K562 (cell line): ENCODE data around the gene TIMM50. TPM values are rescaled to one million over a fixed set of nuclear protein-coding genes. Genes with fewer than 3 reads are reported as not detected.

Experiments
- ATAC-seq: fragments of 200-7000 bp; cut with Tn5 transposase; 3 replicates; pipeline ENCODE4 v1.9.1; 2020; ENCODE audit warnings: moderate library complexity
- BruUV-seq: library from RNA; stranded (reverse); fragments of 400-500 nt; replicated peaks from 2 replicates; lab custom pipeline; 2021; lab: Mats Ljungman, UMichigan
- CTCF ChIA-PET: fragments of 300-600 bp; formaldehyde crosslinking; extraction: SDS; loops from one replicate; lab custom pipeline; 2021; ENCODE audit warnings: low intra/inter-chr PET ratio; lab: Yijun Ruan, JAX
- POLR2A ChIA-PET: fragments of 300-600, 350-650 bp; sonication (Branson Sonifier 250); formaldehyde crosslinking; extraction: SDS; loops from one replicate; lab custom pipeline; 2021; ENCODE audit warnings: antibody characterized with exemption, inconsistent platforms; lab: Yijun Ruan, JAX
- DNase-seq, 4 experiments: peaks; one replicate each; pipeline versions ENCODE4 v3.0.0 to v3.0.0-alpha.2; 2011 to 2018; ENCODE audit warnings: low spot score in 3 of 4, mixed read lengths in 3 of 4; ENCODE audit errors: extremely low read depth in 1 of 4
- FAIRE-seq: peaks from 2 replicates; lab custom pipeline; 2011; peaks lifted over from hg19 to GRCh38; lab: Jason Lieb, UNC
- H2AFZ ChIP-seq: 2 replicates; pipeline ENCODE4 v1.6.0; 2011; ENCODE audit warnings: low read depth, low read length, control low read depth, inconsistent platforms
- H3K27ac ChIP-seq: fragments of 200-600 bp; 3 replicates; pipeline ENCODE4 v1.8.0; 2011; ENCODE audit warnings: low read depth, mild to moderate bottlenecking, control low read depth, inconsistent platforms, low read length, moderate library complexity, mixed read lengths; ENCODE audit errors: extremely low read depth
- H3K27me3 ChIP-seq, 2 experiments: fragments of 300-600 bp in 1 of 2; 2 replicates in 1 of 2; 3 replicates in 1 of 2; pipeline versions ENCODE4 v1.6.0 to v1.8.0; 2011; ENCODE audit warnings: inconsistent platforms in 2 of 2, low read length in 2 of 2, mild to moderate bottlenecking in 1 of 2, mixed read lengths in 1 of 2, moderate library complexity in 1 of 2; ENCODE audit not compliant: control insufficient read depth in 2 of 2, insufficient read depth in 2 of 2
- H3K36me3 ChIP-seq: fragments of 300-600 bp; 3 replicates; pipeline ENCODE4 v1.8.0; 2011; ENCODE audit warnings: mild to moderate bottlenecking, low read length, inconsistent platforms; ENCODE audit not compliant: control insufficient read depth, insufficient read depth
- H3K4me1 ChIP-seq, 2 experiments: fragments of 200-600 bp in 1 of 2; replicated peaks in 1 of 2; 2 replicates in 1 of 2; 3 replicates in 1 of 2; pipeline versions ENCODE4 v1.5.1 to v1.8.0; 2011; ENCODE audit warnings: inconsistent platforms in 2 of 2, low read length in 2 of 2, mild to moderate bottlenecking in 1 of 2, mixed read lengths in 1 of 2, moderate library complexity in 1 of 2; ENCODE audit not compliant: control insufficient read depth in 2 of 2, insufficient read depth in 2 of 2
- H3K4me2 ChIP-seq: 2 replicates; pipeline ENCODE4 v1.6.1; 2011; ENCODE audit warnings: low read length, control low read depth, inconsistent platforms, mixed read lengths; ENCODE audit not compliant: insufficient read depth
- H3K4me3 ChIP-seq: fragments of 200-600 bp; sonication (generic), shearing (Covaris generic); 2 replicates; pipeline ENCODE4 v1.5.1; 2016; ENCODE audit warnings: control low read depth, inconsistent platforms
- H3K79me2 ChIP-seq: fragments of 200-600 bp; 3 replicates; pipeline ENCODE4 v1.8.0; 2011; ENCODE audit warnings: low read length, inconsistent platforms; ENCODE audit not compliant: control insufficient read depth, insufficient read depth
- H3K9ac ChIP-seq, 2 experiments: 2 replicates each; pipeline versions ENCODE4 v1.6.0 to v1.6.1; 2011; ENCODE audit warnings: low read depth in 2 of 2, low read length in 2 of 2, control low read depth in 1 of 2, inconsistent platforms in 1 of 2, mild to moderate bottlenecking in 1 of 2, mixed read lengths in 1 of 2; ENCODE audit not compliant: insufficient read depth in 1 of 2
- H3K9me1 ChIP-seq: one replicate; pipeline ENCODE4 v1.6.0; 2011; ENCODE audit warnings: inconsistent platforms, mild to moderate bottlenecking, low read length, moderate library complexity; ENCODE audit not compliant: control insufficient read depth, insufficient read depth
- H3K9me3 ChIP-seq: replicated peaks from 2 replicates; pipeline ENCODE4 v1.5.1; 2011; ENCODE audit warnings: low read depth, low read length, inconsistent platforms; ENCODE audit not compliant: control insufficient read depth, insufficient read depth
- H4K20me1 ChIP-seq: replicated peaks from 2 replicates; pipeline ENCODE4 v1.6.1; 2011; ENCODE audit warnings: low read length, inconsistent platforms, mixed read lengths; ENCODE audit not compliant: control insufficient read depth, insufficient read depth
- BMI1 ChIP-seq: fragments of 150-350 bp; IDR thresholded peaks from 2 replicates; pipeline ENCODE4 v1.6.1; 2014; ENCODE audit warnings: low read length
- BRD4 ChIP-seq: fragments of 200-600 bp; sonication (generic); IDR thresholded peaks from 2 replicates; pipeline ENCODE4 v1.6.1; 2017; ENCODE audit warnings: inconsistent platforms
- CHD1 ChIP-seq: fragments of 200-600 bp; sonication (generic); IDR thresholded peaks from one replicate; pipeline ENCODE4 v1.6.1; 2012; ENCODE audit warnings: mild to moderate bottlenecking, moderate library complexity, low read length, inconsistent platforms
- COPS2 ChIP-seq: fragments of 450-650 bp; conservative IDR thresholded peaks from 2 replicates; pipeline ENCODE4 v1.6.1; 2016; ENCODE audit warnings: mild to moderate bottlenecking, moderate library complexity
- DNMT1 ChIP-seq: fragments of 450-650 bp; IDR thresholded peaks from 2 replicates; pipeline ENCODE4 v1.6.1; 2016; ENCODE audit warnings: antibody characterized with exemption, mild to moderate bottlenecking
- FOXM1 ChIP-seq, 2 experiments: fragments of 450-650 bp in 1 of 2; sonication (generic) in 1 of 2; formaldehyde crosslinking in 1 of 2; IDR thresholded peaks; 2 replicates each; pipeline versions ENCODE4 v1.6.1 to v1.9.0; 2017 to 2022; ENCODE audit warnings: low read depth in 2 of 2, mild to moderate bottlenecking in 2 of 2, missing genetic modification reagents in 1 of 2, moderate library complexity in 1 of 2
- KAT8 ChIP-seq: fragments of 450-650 bp; IDR thresholded peaks from 2 replicates; pipeline ENCODE4 v1.6.1; 2016; ENCODE audit warnings: low read depth, mild to moderate bottlenecking
- MED1 ChIP-seq: sonication (generic); formaldehyde crosslinking; IDR thresholded peaks from 2 replicates; pipeline ENCODE4 v1.8.1; 2023; ENCODE audit warnings: missing genetic modification reagents, borderline replicate concordance
- NFXL1 ChIP-seq: fragments of 450-650 bp; formaldehyde crosslinking; IDR thresholded peaks from 2 replicates; pipeline ENCODE4 v1.4.0; 2021; ENCODE audit warnings: mild to moderate bottlenecking
- NFYB ChIP-seq: IDR thresholded peaks from 2 replicates; pipeline ENCODE4 v1.6.1; 2011; ENCODE audit warnings: mild to moderate bottlenecking, moderate library complexity; ENCODE audit not compliant: insufficient read length; ENCODE audit errors: extremely low read depth
- NR2F6 ChIP-seq: fragments of 450-650 bp; formaldehyde crosslinking; IDR thresholded peaks from 2 replicates; pipeline ENCODE4 v1.4.0; 2020; ENCODE audit warnings: mild to moderate bottlenecking
- PHF8 ChIP-seq: fragments of 200-600 bp; sonication (generic); IDR thresholded peaks from 2 replicates; pipeline ENCODE4 v1.6.1; 2012; ENCODE audit warnings: mixed run types, mild to moderate bottlenecking, inconsistent platforms, low read length, moderate library complexity, borderline replicate concordance
- PTRF ChIP-seq: fragments of 450-650 bp; IDR thresholded peaks from 2 replicates; pipeline ENCODE4 v1.6.1; 2016; ENCODE audit warnings: mild to moderate bottlenecking, missing genetic modification characterization, missing compliant biosample characterization
- RCOR1 ChIP-seq, 2 experiments: IDR thresholded peaks; 2 replicates each; pipeline ENCODE4 v1.6.1; 2012; ENCODE audit warnings: low read depth in 2 of 2, low read length in 2 of 2, borderline replicate concordance in 1 of 2, improper control_type of control experiment in 1 of 2
- SAFB2 ChIP-seq: fragments of 200-400 bp; formaldehyde crosslinking; IDR thresholded peaks from 2 replicates; pipeline ENCODE4 v1.6.1; 2018; ENCODE audit warnings: borderline replicate concordance, low read length, low read depth, moderate library complexity; ENCODE audit not compliant: severe bottlenecking
- SIRT6 ChIP-seq: IDR thresholded peaks from one replicate; pipeline ENCODE4 v1.6.1; 2012; ENCODE audit warnings: low read depth, mild to moderate bottlenecking, control low read depth, inconsistent platforms, low read length, moderate library complexity
- SPI1 ChIP-seq: IDR thresholded peaks from 2 replicates; pipeline ENCODE4 v1.6.1; 2011; ENCODE audit warnings: low read depth, low read length, control low read depth, borderline replicate concordance
- TEAD1 ChIP-seq, 2 experiments: fragments of 450-650 bp in 1 of 2; sonication (generic) in 1 of 2; formaldehyde crosslinking; IDR thresholded peaks; 2 replicates each; pipeline versions ENCODE4 v1.4.0 to v1.8.0; 2020 to 2022; ENCODE audit warnings: mild to moderate bottlenecking in 2 of 2, missing genetic modification reagents in 1 of 2
- ZNF507 ChIP-seq: conservative IDR thresholded peaks from 2 replicates; pipeline ENCODE4 v1.6.1; 2017; ENCODE audit warnings: missing genetic modification characterization, missing compliant biosample characterization
- WGBS: fragments of 100-300 bp; shearing (Covaris generic); methylation state at CpG from one replicate; pipeline ENCODE4 v1.1.6; 2016; ENCODE audit warnings: low coverage, mixed read lengths; ENCODE audit not compliant: insufficient coverage; ENCODE audit errors: missing lambda C conversion rate; 5-methylcytosine and 5-hydroxymethylcytosine counted together
- in situ Hi-C: fragments of 300-500 bp; cut with MboI; formaldehyde crosslinking; loops from 4 replicates; pipeline ENCODE4 v1.15.0; 2018; ENCODE audit warnings: inconsistent platforms, mixed read lengths
- intact Hi-C: fragments of 100-400 bp; cut with micrococcal nuclease; formaldehyde crosslinking; loops from 2 replicates; pipeline ENCODE4 v1.14.2; 2022
- polyA plus RNA-seq, 8 experiments: library from polyadenylated mRNA; depleted of rRNA in 4 of 8; stranded (reverse) in 5 of 8; unstranded in 3 of 8; fragments of >200 nt; fragmentation: Nextera tagmentation in 2 of 8; fragmentation: Illumina TruSeq in 1 of 8; extraction: Ambion mirVana in 2 of 8; extraction: Trizol in 1 of 8; gene quantifications; 2 replicates each; pipeline versions ENCODE4 v1.2.1 to v1.2.3, GENCODE V29; 2011 to 2014; ENCODE audit warnings: inconsistent platforms in 1 of 8, missing spikeins in 1 of 8
- total RNA-seq, 7 experiments: library from RNA; depleted of rRNA in 6 of 7; stranded (reverse); fragments of >200 nt in 6 of 7; fragmentation: Illumina TruSeq in 2 of 7; extraction: Trizol in 2 of 7; gene quantifications; 2 replicates each; pipeline versions ENCODE4 v1.2.1 to v1.2.3, GENCODE V29; 2011 to 2021; ENCODE audit warnings: low replicate concordance in 1 of 7
- TF ChIP-seq, protein P1 (sequence below): sonication (generic); formaldehyde crosslinking; IDR thresholded peaks from 2 replicates; pipeline ENCODE4 v1.8.1; 2023; ENCODE audit warnings: mild to moderate bottlenecking, missing genetic modification reagents

Gene TIMM50
- total and polyA plus RNA-seq, 9 of the 15 experiments (the other 6 are each of a cell fraction or from before 2014, with no cell fraction given) = 28.3 to 221 (median 170) TPM

DNA sequence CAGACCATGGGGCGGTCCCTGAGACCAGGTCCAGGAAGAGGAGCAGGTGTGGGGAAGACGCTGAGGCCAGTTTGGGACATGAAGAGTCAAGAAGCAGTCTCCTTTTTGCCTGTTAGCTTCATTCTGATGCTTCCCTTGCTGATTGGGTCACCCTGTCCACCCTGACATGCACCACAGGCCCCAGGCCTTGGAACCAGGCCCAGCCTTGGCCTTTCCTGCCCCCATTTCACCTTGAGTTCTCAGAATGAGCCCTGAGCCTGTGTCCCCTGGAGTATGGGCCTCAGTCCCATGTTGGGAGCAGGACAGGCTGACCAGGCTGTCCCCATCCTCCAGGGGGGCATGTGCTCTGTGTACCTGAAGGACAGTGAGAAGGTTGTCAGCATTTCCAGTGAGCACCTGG, 4.9 kb upstream of the TIMM50 start:
- Histone ChIP-seq H3K27me3 (no peaks in the 10 kb centered on the region), H4K20me1 (no peaks in the 10 kb centered on the region; the same call in 1 of the 2 replicates), H3K4me2 (no peak overlapping the region), H3K4me1 (peaks cover 14 to 16% of the 10 kb centered on the region in 2 experiments; a peak in 4 of 5 replicates), H3K79me2 (peaks cover 1% of the 10 kb centered on the region), H3K27ac (no peak overlapping the region), H2AFZ (no peak overlapping the region), H3K9ac (peak overlapping the region in 1 of 2 experiments; percentile 24; a peak in 1 of 4 replicates), H3K4me3 (no peak overlapping the region), H3K9me1 (no peaks in the 10 kb centered on the region), H3K9me3 (no peaks in the 10 kb centered on the region), H3K36me3 (peaks cover 61% of the 10 kb centered on the region)
- intact Hi-C loops (loop anchor here (2.0 kb wide), 1 partner anchor 57 kb away; the partner anchor contains the start of gene EID2B), in situ Hi-C loops (no loop called here)
- CTCF ChIA-PET = no interaction called here
- TF ChIP-seq TEAD1 (CRISPR knock-in tag; IDR thresholded peaks at IDR 0.05) (no peak), BMI1 (no peak), SAFB2 (no peak), FOXM1 (IDR thresholded peaks at IDR 0.05; ENCODE audit: low read depth) (no peak), FOXM1 (CRISPR knock-in tag; IDR thresholded peaks at IDR 0.05; ENCODE audit: low read depth) (no peak), DNMT1 (no peak), PTRF (tag) (no peak), SIRT6 (no peak), KAT8 (no peak), BRD4 (no peak), ZNF507 (tag) (no peak), NR2F6 (CRISPR knock-in tag) (no peak), PHF8 (no peak), MED1 (CRISPR knock-in tag) (no peak), CHD1 (no peak), NFXL1 (CRISPR knock-in tag) (no peak), NFYB (no peak), RCOR1 (IDR thresholded peaks at IDR 0.05; ENCODE audit: borderline replicate concordance in 1 of 2, low read depth in 2 of 2, low read length in 2 of 2) (no peak), SPI1 (no peak), COPS2 (no peak)
- TF ChIP-seq, protein P1, sequence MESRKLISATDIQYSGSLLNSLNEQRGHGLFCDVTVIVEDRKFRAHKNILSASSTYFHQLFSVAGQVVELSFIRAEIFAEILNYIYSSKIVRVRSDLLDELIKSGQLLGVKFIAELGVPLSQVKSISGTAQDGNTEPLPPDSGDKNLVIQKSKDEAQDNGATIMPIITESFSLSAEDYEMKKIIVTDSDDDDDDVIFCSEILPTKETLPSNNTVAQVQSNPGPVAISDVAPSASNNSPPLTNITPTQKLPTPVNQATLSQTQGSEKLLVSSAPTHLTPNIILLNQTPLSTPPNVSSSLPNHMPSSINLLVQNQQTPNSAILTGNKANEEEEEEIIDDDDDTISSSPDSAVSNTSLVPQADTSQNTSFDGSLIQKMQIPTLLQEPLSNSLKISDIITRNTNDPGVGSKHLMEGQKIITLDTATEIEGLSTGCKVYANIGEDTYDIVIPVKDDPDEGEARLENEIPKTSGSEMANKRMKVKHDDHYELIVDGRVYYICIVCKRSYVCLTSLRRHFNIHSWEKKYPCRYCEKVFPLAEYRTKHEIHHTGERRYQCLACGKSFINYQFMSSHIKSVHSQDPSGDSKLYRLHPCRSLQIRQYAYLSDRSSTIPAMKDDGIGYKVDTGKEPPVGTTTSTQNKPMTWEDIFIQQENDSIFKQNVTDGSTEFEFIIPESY (CRISPR knock-in tag) = no peak
- POLR2A ChIA-PET = interaction anchor here (0.6 to 1.3 kb wide), 3 partner anchors 22 to 372 kb away, joined by 3 read pairs; partner anchors contain the start of gene RPS16
- 100% methylated on average over 1 of the region's 2 CpGs for WGBS
- FAIRE-seq (no peak), ATAC-seq (no peak), DNase-seq (no peak)
- no TSS peak for BruUV-seq
